Umbilical cord (tissue), 2 donors: ENCODE results near the gene HOXC4. TPM values are rescaled to one million over a fixed set of nuclear protein-coding genes. Genes with fewer than 3 reads are reported as not detected.

ENCODE experiments used
- DNase-seq: peaks from one replicate; pipeline ENCODE4 v3.0.0-alpha.2; 2015; ENCODE audit warnings: low spot score
- total RNA-seq: library from RNA; depleted of rRNA; stranded (reverse); fragments of >200 nt; gene quantifications from one replicate; pipeline ENCODE4 v1.2.3, GENCODE V29; 2014; ENCODE audit warnings: low replicate concordance; ENCODE audit not compliant: insufficient read depth

Gene HOXC4
- total RNA-seq, 1 donor from 2014 or later, result 3.4 TPM

- DNase-seq, result peak; percentile 84
Measured at GRCh38 chr12:54028314-54029201, 25.1 kb upstream of the HOXC4 start, which contains the start of gene HOXC6. Gene HOXC6, plus strand, starts transcription at chr12:54028440. Its CDS starts 82 bp downstream, at chr12:54028522.

GRCh38 chr12:54029529-54030441, 23.9 kb upstream of the HOXC4 start:
- no peak for DNase-seq

GRCh38 chr12:54030442-54030801, 23.2 kb upstream of the HOXC4 start:
- DNase-seq, result no peak

- DNase-seq, result peak; percentile 81
Measured at GRCh38 chr12:54030889-54031471, 22.7 kb upstream of the HOXC4 start.

GRCh38 chr12:54031480-54031879, 22.2 kb upstream of the HOXC4 start:
- DNase-seq, result no peak

GRCh38 chr12:54032086-54032619, 21.5 kb upstream of the HOXC4 start:
- no peak for DNase-seq

GRCh38 chr12:54032627-54033100, 21.0 kb upstream of the HOXC4 start, which contains the start of gene HOXC5:
Gene HOXC5, plus strand, starts transcription at chr12:54033050. Its CDS starts 73 bp downstream, at chr12:54033123.
- DNase-seq, result peak; percentile 92

- DNase-seq, result peak; percentile 79
Measured at GRCh38 chr12:54033106-54033979, 20.3 kb upstream of the HOXC4 start.

GRCh38 chr12:54033980-54034784, 19.5 kb upstream of the HOXC4 start:
- no peak for DNase-seq

- DNase-seq, result no peak
Measured at GRCh38 chr12:54034785-54035310, 18.8 kb upstream of the HOXC4 start.

GRCh38 chr12:54035568-54036264, 17.9 kb upstream of the HOXC4 start:
- DNase-seq, result no peak

- DNase-seq, result no peak
Measured at GRCh38 chr12:54036620-54037359, 16.8 kb upstream of the HOXC4 start.

- peak; percentile 88 for DNase-seq
Measured at GRCh38 chr12:54037360-54038283, 16.0 kb upstream of the HOXC4 start.

GRCh38 chr12:54038284-54038870, 15.3 kb upstream of the HOXC4 start:
- DNase-seq, result no peak

GRCh38 chr12:54038871-54039414, 14.7 kb upstream of the HOXC4 start:
- no peak for DNase-seq
